Esophagus squamous epithelium (tissue), 4 donors: Measurements from ENCODE around the gene WDR35.

Experiments used
- POLR2A ChIP-seq, 4 donors: fragments of 450-650 bp; IDR thresholded peaks; one replicate each; pipeline ENCODE4 v1.6.1; 2017; ENCODE audit warnings: antibody characterized with exemption in 4 of 4, mild to moderate bottlenecking in 4 of 4, moderate library complexity in 3 of 4
- TF ChIP-seq, protein P1 (sequence below), 6 experiments: fragments of 450-650 bp in 4 of 6; fragments of 200-600 bp in 2 of 6; sonication (generic) in 2 of 6; IDR thresholded peaks; one replicate each; pipeline ENCODE4 v1.5.1; 2016 to 2019; ENCODE audit warnings: antibody characterized with exemption in 6 of 6, mild to moderate bottlenecking in 4 of 6, moderate library complexity in 4 of 6

DNA sequence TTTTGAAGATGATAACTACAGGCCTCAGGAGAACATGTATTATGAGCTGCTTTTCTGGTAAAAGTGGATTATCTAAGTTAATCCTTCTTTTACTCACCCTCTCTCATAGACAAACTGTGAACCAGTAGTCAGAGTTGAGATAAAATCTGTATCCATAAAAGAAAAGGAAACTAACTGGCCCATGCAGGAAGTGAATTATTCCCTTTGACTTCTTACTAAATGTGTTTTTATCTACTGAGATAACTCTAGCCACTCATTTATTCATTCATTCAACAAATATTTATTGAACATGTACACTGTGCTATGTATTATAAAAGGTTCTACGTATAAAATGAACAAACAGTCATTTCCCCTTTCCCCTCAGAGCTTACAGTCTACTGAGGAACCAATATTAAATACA lies 10.0 kb downstream of the WDR35 start:
- TF ChIP-seq, protein P1, sequence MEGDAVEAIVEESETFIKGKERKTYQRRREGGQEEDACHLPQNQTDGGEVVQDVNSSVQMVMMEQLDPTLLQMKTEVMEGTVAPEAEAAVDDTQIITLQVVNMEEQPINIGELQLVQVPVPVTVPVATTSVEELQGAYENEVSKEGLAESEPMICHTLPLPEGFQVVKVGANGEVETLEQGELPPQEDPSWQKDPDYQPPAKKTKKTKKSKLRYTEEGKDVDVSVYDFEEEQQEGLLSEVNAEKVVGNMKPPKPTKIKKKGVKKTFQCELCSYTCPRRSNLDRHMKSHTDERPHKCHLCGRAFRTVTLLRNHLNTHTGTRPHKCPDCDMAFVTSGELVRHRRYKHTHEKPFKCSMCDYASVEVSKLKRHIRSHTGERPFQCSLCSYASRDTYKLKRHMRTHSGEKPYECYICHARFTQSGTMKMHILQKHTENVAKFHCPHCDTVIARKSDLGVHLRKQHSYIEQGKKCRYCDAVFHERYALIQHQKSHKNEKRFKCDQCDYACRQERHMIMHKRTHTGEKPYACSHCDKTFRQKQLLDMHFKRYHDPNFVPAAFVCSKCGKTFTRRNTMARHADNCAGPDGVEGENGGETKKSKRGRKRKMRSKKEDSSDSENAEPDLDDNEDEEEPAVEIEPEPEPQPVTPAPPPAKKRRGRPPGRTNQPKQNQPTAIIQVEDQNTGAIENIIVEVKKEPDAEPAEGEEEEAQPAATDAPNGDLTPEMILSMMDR (IDR thresholded peaks at IDR 0.05), result no peak
- no peak for TF ChIP-seq POLR2A (IDR thresholded peaks at IDR 0.05)
